Kidney epithelial cell (primary cell): ENCODE measurements around the gene NARF. TPM values are rescaled to one million over a fixed set of nuclear protein-coding genes. Genes with fewer than 3 reads are reported as not detected.
"Not testable (repeated sequence)": the region's sequence is repeated elsewhere in the genome, so short reads cannot be mapped to it uniquely, and the experiment has no call there.

ENCODE experiments used
- DNase-seq: peaks from one replicate; pipeline ENCODE4 v3.0.0-alpha.2; 2010; ENCODE audit warnings: low read depth
- H3K27me3 ChIP-seq: 2 replicates; pipeline ENCODE4 v1.6.0; 2011; ENCODE audit warnings: low read length; ENCODE audit not compliant: control insufficient read depth, insufficient read depth
- H3K36me3 ChIP-seq: 2 replicates; pipeline ENCODE4 v1.5.1; 2011; ENCODE audit warnings: low read length; ENCODE audit not compliant: control insufficient read depth, insufficient read depth
- H3K4me3 ChIP-seq: 2 replicates; pipeline ENCODE4 v1.5.1; 2011; ENCODE audit warnings: low read depth, mild to moderate bottlenecking, control low read depth, low read length
- total RNA-seq: library from RNA; depleted of rRNA; stranded (reverse); fragments of >200 nt; gene quantifications from 2 replicates; pipeline ENCODE4 v1.2.3, GENCODE V29; 2015
- TF ChIP-seq, protein P1 (sequence below): IDR thresholded peaks from 2 replicates; pipeline ENCODE4 v1.5.1; 2011; ENCODE audit warnings: mild to moderate bottlenecking, moderate library complexity, low read length, control low read depth, inconsistent platforms; ENCODE audit not compliant: insufficient read depth, poor library complexity, severe bottlenecking

Gene NARF
- total RNA-seq, 1 donor from 2014 or later, result 59.9 TPM

DNA sequence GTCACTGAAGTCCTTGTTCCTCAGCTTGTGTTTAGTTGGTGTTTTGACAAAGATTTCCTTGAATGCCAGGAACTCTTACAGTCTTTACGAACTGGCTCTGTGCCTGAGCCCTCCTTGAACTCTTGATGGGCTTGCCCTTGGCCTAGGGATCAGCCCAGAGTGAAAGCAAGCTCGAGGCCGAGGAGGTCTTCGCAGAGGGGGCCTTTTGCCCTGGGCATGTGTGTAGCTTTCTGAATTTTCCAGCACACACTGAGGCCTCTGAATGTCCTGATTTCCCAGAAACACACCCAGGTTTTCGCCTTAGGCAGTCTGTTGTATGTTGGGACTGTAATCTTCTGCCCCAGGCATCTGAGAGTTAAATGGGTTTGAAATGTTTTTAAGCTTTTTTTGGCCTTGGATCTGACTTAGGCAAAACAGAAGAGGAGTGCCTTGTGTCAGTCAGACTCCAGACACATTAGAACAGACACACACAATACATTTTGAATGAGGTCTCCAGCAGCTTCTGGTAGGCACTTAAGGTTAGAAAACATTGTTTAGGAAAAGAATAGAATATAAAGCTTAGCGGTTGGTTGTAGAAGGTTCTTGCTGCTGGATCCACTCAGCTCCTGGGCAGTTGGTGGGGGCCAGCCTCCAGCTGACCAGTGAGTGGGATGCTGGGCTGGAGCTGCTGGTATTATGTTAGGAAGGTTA lies 78.1 kb downstream of the NARF start:
- DNase-seq, result no peak
- H3K4me3 ChIP-seq, result no peak overlapping the region
- H3K36me3 ChIP-seq, result no peaks in the 10 kb centered on the region
- TF ChIP-seq, protein P1, sequence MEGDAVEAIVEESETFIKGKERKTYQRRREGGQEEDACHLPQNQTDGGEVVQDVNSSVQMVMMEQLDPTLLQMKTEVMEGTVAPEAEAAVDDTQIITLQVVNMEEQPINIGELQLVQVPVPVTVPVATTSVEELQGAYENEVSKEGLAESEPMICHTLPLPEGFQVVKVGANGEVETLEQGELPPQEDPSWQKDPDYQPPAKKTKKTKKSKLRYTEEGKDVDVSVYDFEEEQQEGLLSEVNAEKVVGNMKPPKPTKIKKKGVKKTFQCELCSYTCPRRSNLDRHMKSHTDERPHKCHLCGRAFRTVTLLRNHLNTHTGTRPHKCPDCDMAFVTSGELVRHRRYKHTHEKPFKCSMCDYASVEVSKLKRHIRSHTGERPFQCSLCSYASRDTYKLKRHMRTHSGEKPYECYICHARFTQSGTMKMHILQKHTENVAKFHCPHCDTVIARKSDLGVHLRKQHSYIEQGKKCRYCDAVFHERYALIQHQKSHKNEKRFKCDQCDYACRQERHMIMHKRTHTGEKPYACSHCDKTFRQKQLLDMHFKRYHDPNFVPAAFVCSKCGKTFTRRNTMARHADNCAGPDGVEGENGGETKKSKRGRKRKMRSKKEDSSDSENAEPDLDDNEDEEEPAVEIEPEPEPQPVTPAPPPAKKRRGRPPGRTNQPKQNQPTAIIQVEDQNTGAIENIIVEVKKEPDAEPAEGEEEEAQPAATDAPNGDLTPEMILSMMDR, result no peak
- no peaks in the 10 kb centered on the region for H3K27me3 ChIP-seq

DNA sequence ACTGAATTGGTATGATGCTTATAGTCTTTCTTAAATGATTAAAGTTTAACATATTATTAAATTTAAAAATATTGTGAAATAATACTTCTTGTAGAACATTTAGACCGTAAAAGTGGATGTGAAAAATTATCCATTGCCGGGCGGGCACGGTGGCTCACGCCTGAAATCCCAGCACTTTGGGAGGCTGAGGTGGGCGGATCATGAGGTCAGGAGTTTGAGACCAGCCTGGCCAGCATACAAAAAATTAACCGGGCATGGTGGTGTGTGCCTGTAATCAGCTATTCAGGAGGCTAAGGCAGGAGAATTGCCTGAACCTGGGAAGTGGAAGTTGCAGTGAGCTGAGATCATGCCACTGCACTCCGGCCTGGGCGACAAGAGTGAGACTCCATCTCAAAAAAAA lies 78.7 kb downstream of the NARF start:
- H3K4me3 ChIP-seq, DNase-seq, H3K36me3 ChIP-seq, H3K27me3 ChIP-seq: not testable (repeated sequence)

DNA sequence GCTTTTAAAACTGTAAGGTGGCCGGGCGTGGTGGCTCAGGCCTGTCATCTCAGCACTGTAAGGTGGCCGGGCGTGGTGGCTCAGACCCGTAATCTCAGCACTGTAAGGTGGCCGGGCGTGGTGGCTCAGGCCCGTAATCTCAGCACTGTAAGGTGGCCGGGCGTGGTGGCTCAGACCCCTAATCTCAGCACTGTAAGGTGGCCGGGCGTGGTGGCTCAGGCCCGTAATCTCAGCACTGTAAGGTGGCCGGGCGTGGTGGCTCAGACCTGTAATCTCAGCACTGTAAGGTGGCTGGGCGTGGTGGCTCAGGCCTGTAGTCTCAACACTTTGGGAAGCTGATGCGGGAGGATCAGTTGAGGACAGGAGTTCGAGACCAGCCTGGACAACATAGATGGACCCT lies 80.5 kb downstream of the NARF start:
- H3K4me3 ChIP-seq, DNase-seq, H3K36me3 ChIP-seq, H3K27me3 ChIP-seq: not testable (repeated sequence)

Other genes starting within 250 kb of the NARF start
- 25.5 and 27.5 TPM in 2 replicates for gene CCDC57, start 245.9 kb upstream of the NARF start, total RNA-seq
- gene SLC16A3, start 229.7 kb upstream of the NARF start, total RNA-seq, result 83.4 and 85.3 TPM in 2 replicates
- gene CSNK1D, start 185.0 kb upstream of the NARF start, total RNA-seq, result 55.1 and 61.7 TPM in 2 replicates
- 0.21 TPM in 1 of 2 replicates, not detected in the other for gene CD7, start 141.1 kb upstream of the NARF start, total RNA-seq
- gene SECTM1, start 125.0 kb upstream of the NARF start, total RNA-seq, result 0.07 TPM in 1 of 2 replicates, not detected in the other
- not detected in 2 replicates for gene TEX19, start 99.5 kb upstream of the NARF start, total RNA-seq
- gene UTS2R, start 87.0 kb upstream of the NARF start, total RNA-seq, result not detected in 2 replicates
- 18.5 and 21.6 TPM in 2 replicates for gene HEXD, start 40.4 kb upstream of the NARF start, total RNA-seq
- gene OGFOD3, start 40.2 kb upstream of the NARF start, total RNA-seq, result 29.8 TPM in 2 replicates
- gene CYBC1, start 8.0 kb upstream of the NARF start, total RNA-seq, result 76.0 and 106 TPM in 2 replicates
- 42.5 and 57.7 TPM in 2 replicates for gene FOXK2, start 61.0 kb downstream of the NARF start, total RNA-seq
- 98.2 and 102 TPM in 2 replicates for gene WDR45B, start 189.7 kb downstream of the NARF start, total RNA-seq
- 5.3 and 7.3 TPM in 2 replicates for gene RAB40B, start 240.0 kb downstream of the NARF start, total RNA-seq